Peyer's patch (tissue), 4 donors: Measurements from ENCODE around the gene TNFRSF18.

ENCODE experiments used
- POLR2A ChIP-seq, 2 donors: fragments of 450-650 bp; IDR thresholded peaks; one replicate each; pipeline ENCODE4 v1.5.1; 2017; ENCODE audit warnings: antibody characterized with exemption in 2 of 2, mild to moderate bottlenecking in 2 of 2, moderate library complexity in 2 of 2
- TF ChIP-seq, protein P1 (sequence below), 6 experiments: fragments of 450-650 bp in 4 of 6; fragments of 200-600 bp in 2 of 6; sonication (generic) in 1 of 6; IDR thresholded peaks; one replicate each; pipeline ENCODE4 v1.5.1; 2017 to 2019; ENCODE audit warnings: antibody characterized with exemption in 6 of 6, mild to moderate bottlenecking in 3 of 6, moderate library complexity in 1 of 6

DNA sequence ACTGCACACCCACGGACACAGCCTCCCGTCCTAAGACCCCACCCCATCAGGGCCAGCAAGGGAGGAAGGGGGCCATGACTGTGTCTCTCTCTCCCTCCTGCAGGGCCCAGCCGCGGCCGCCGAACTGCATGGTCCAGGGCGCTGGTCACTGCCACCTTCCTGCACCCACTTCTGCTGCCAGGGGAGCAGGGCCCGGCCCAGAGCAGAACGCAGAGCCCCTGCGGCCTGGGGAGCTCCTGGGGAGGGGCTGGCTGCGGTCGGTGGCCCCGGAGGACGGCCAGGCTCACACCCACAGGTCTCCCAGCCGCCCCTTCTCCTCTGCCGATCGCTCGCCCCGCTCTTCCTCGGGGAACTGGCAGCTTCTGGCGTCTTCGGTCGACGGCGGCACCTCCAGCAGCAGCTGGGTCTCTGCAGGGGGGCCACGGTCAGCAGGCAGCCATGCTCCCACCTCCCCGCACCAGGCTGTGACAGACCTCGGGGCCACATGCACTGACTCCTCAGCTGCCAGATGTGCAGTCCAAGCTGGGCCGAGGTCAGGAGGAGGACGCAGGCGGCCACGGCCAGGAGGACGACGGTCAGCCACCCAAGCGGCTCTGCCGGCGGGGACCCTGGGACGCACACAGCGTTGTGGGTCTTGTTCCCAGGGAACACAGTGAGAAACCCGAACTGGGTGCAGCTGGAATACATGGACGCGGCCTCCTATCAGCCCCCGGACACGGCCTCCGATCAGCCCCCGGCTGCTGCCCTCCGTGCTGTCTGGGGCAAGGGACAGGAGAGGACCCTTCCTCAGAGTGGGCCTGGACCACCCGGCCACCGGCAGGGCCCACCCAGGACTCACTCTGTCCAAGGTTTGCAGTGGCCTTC lies 2.6 kb downstream of the TNFRSF18 start:
- TF ChIP-seq, protein P1, sequence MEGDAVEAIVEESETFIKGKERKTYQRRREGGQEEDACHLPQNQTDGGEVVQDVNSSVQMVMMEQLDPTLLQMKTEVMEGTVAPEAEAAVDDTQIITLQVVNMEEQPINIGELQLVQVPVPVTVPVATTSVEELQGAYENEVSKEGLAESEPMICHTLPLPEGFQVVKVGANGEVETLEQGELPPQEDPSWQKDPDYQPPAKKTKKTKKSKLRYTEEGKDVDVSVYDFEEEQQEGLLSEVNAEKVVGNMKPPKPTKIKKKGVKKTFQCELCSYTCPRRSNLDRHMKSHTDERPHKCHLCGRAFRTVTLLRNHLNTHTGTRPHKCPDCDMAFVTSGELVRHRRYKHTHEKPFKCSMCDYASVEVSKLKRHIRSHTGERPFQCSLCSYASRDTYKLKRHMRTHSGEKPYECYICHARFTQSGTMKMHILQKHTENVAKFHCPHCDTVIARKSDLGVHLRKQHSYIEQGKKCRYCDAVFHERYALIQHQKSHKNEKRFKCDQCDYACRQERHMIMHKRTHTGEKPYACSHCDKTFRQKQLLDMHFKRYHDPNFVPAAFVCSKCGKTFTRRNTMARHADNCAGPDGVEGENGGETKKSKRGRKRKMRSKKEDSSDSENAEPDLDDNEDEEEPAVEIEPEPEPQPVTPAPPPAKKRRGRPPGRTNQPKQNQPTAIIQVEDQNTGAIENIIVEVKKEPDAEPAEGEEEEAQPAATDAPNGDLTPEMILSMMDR (IDR thresholded peaks at IDR 0.05): no peak
- TF ChIP-seq POLR2A (IDR thresholded peaks at IDR 0.05): no peak
